SU-DHL-6 (cell line): Measurements from ENCODE around the gene MKS1.

Experiments
- H2AFZ ChIP-seq: fragments of 200-600 bp; sonication (generic); 2 replicates; pipeline ENCODE4 v1.6.1; 2014; ENCODE audit warnings: low read depth, mild to moderate bottlenecking, moderate library complexity, mixed read lengths, antibody characterized with exemption, low read length; ENCODE audit not compliant: severe bottlenecking
- H3F3A ChIP-seq: fragments of 200-600 bp; shearing (Covaris generic); 2 replicates; pipeline ENCODE4 v1.6.0; 2016; ENCODE audit warnings: antibody characterized with exemption, mild to moderate bottlenecking; ENCODE audit not compliant: insufficient read depth
- H3K27ac ChIP-seq: fragments of 200-600 bp; sonication (generic); 2 replicates; pipeline ENCODE4 v1.5.1; 2016; ENCODE audit warnings: low read depth, mild to moderate bottlenecking, low read length, moderate library complexity, mixed read lengths
- H3K27me3 ChIP-seq: fragments of 200-600 bp; sonication (generic), shearing (Covaris generic); 2 replicates; pipeline ENCODE4 v1.6.0; 2014; ENCODE audit warnings: mild to moderate bottlenecking, low read length
- H3K36me3 ChIP-seq: fragments of 200-600 bp; sonication (generic); 2 replicates; pipeline ENCODE4 v1.6.1; 2014; ENCODE audit warnings: mild to moderate bottlenecking, low read length, mixed read lengths
- H3K4me2 ChIP-seq: fragments of 300-600, 200-600 bp; shearing (Covaris generic), sonication (generic); 2 replicates; pipeline ENCODE4 v1.6.0; 2014; ENCODE audit warnings: low read length, low read depth, mild to moderate bottlenecking; ENCODE audit not compliant: poor library complexity, severe bottlenecking
- H3K4me3 ChIP-seq: fragments of 200-600 bp; sonication (generic); 2 replicates; pipeline ENCODE4 v1.5.1; 2014; ENCODE audit warnings: antibody characterized with exemption, low read length, mild to moderate bottlenecking, mixed read lengths; ENCODE audit not compliant: insufficient read depth, poor library complexity, severe bottlenecking
- H3K79me2 ChIP-seq: fragments of 200-600 bp; sonication (generic); 2 replicates; pipeline ENCODE4 v1.6.1; 2014; ENCODE audit warnings: mild to moderate bottlenecking, low read length, moderate library complexity; ENCODE audit not compliant: insufficient read depth
- H3K9ac ChIP-seq: fragments of 200-600 bp; sonication (generic); 2 replicates; pipeline ENCODE4 v1.7.0; 2014; ENCODE audit warnings: mild to moderate bottlenecking, low read length
- H3K9me2 ChIP-seq: fragments of 200-600 bp; sonication (generic); replicated peaks from 2 replicates; pipeline ENCODE4 v1.6.1; 2014; ENCODE audit warnings: low read length; ENCODE audit not compliant: insufficient read depth
- H3K9me3 ChIP-seq: fragments of 200-600 bp; sonication (generic); 2 replicates; pipeline ENCODE4 v1.6.1; 2014; ENCODE audit warnings: low read length, mixed read lengths; ENCODE audit not compliant: insufficient read depth
- H4K20me1 ChIP-seq: fragments of 200-600 bp; sonication (generic); 2 replicates; pipeline ENCODE4 v1.6.1; 2014; ENCODE audit warnings: low read depth, mild to moderate bottlenecking, antibody characterized with exemption, low read length, moderate library complexity, mixed read lengths
- CTCF ChIP-seq: fragments of 200-600 bp; sonication (generic); IDR thresholded peaks from one replicate; pipeline ENCODE4 v1.5.1; 2017; ENCODE audit warnings: antibody characterized with exemption, mild to moderate bottlenecking, low read length, moderate library complexity; ENCODE audit not compliant: insufficient read depth, poor library complexity, severe bottlenecking
- EZH2phosphoT487 ChIP-seq: fragments of 200-600 bp; sonication (generic), shearing (Covaris generic); conservative IDR thresholded peaks from 2 replicates; pipeline ENCODE4 v1.6.1; 2018; ENCODE audit warnings: mild to moderate bottlenecking, antibody characterized with exemption, low read length, moderate library complexity, mixed read lengths

Gene MKS1

GRCh38 chr17:58208344-58208743, 10.7 kb downstream of the MKS1 start:
- H2AFZ ChIP-seq: no peak overlapping the region
- no peaks in the 10 kb centered on the region for H3K9me2 ChIP-seq
- H4K20me1 ChIP-seq: no peaks in the 10 kb centered on the region
- H3K79me2 ChIP-seq: no peaks in the 10 kb centered on the region
- no peak overlapping the region for H3K9ac ChIP-seq
- H3F3A ChIP-seq: no peaks in the 10 kb centered on the region
- H3K4me3 ChIP-seq: no peak overlapping the region
- no peak overlapping the region for H3K4me2 ChIP-seq
- no peak for TF ChIP-seq EZH2phosphoT487
- no peak for TF ChIP-seq CTCF
- H3K27me3 ChIP-seq: no peaks in the 10 kb centered on the region
- no peak overlapping the region for H3K27ac ChIP-seq
- H3K9me3 ChIP-seq: no peaks in the 10 kb centered on the region
- H3K36me3 ChIP-seq: no peaks in the 10 kb centered on the region

- Histone ChIP-seq H3K9ac (no peak overlapping the region), H3K27me3 (no peaks in the 10 kb centered on the region)
- TF ChIP-seq EZH2phosphoT487 (no peak), CTCF (no peak)
Measured at GRCh38 chr17:58207451-58207850, 11.6 kb downstream of the MKS1 start.

GRCh38 chr17:58205936-58206335, 13.1 kb downstream of the MKS1 start:
- Histone ChIP-seq H4K20me1 (no peaks in the 10 kb centered on the region), H3K36me3 (no peaks in the 10 kb centered on the region), H3K9me2 (no peaks in the 10 kb centered on the region), H3K4me2 (no peak overlapping the region), H3F3A (no peaks in the 10 kb centered on the region), H3K27ac (no peak overlapping the region), H3K27me3 (no peaks in the 10 kb centered on the region), H3K4me3 (no peak overlapping the region), H2AFZ (no peak overlapping the region), H3K79me2 (no peaks in the 10 kb centered on the region), H3K9me3 (no peaks in the 10 kb centered on the region), H3K9ac (no peak overlapping the region)
- TF ChIP-seq EZH2phosphoT487: no peak
- TF ChIP-seq CTCF: no peak

More at GRCh38 chr17:58207451-58207850, 11.6 kb downstream of the MKS1 start:
- Histone ChIP-seq H3K27ac (no peak overlapping the region), H3K4me2 (no peak overlapping the region), H3K9me3 (no peaks in the 10 kb centered on the region), H3K9me2 (no peaks in the 10 kb centered on the region), H3K79me2 (no peaks in the 10 kb centered on the region), H4K20me1 (no peaks in the 10 kb centered on the region), H3F3A (no peaks in the 10 kb centered on the region), H2AFZ (no peak overlapping the region), H3K4me3 (no peak overlapping the region), H3K36me3 (no peaks in the 10 kb centered on the region)
